DOHH2 (cell line): ENCODE measurements around the gene LRRC56.

Experiments used
- H3F3A ChIP-seq: fragments of 200-600 bp; sonication (generic), shearing (Covaris generic); 2 replicates; pipeline ENCODE4 v1.6.0; 2016; ENCODE audit warnings: antibody characterized with exemption, mild to moderate bottlenecking; ENCODE audit not compliant: control insufficient read depth, insufficient read depth
- H3K27ac ChIP-seq: fragments of 200-600 bp; sonication (generic); 2 replicates; pipeline ENCODE4 v1.5.1; 2014; ENCODE audit warnings: low read depth, mild to moderate bottlenecking, low read length, moderate library complexity
- H3K27me3 ChIP-seq: fragments of 200-600 bp; sonication (generic); 2 replicates; pipeline ENCODE4 v1.6.1; 2014; ENCODE audit warnings: mild to moderate bottlenecking, low read length, mixed read lengths; ENCODE audit not compliant: control insufficient read depth
- H3K36me3 ChIP-seq: fragments of 200-600 bp; sonication (generic); 2 replicates; pipeline ENCODE4 v1.6.1; 2014; ENCODE audit warnings: mild to moderate bottlenecking, low read length, moderate library complexity, mixed read lengths; ENCODE audit not compliant: control insufficient read depth
- H3K4me1 ChIP-seq: fragments of 200-600 bp; sonication (generic); 2 replicates; pipeline ENCODE4 v1.6.1; 2014; ENCODE audit warnings: mild to moderate bottlenecking, low read length, mixed read lengths; ENCODE audit not compliant: control insufficient read depth
- H3K4me2 ChIP-seq: fragments of 200-600 bp; sonication (generic); 2 replicates; pipeline ENCODE4 v1.6.0; 2014; ENCODE audit warnings: mild to moderate bottlenecking, low read length, moderate library complexity
- H3K4me3 ChIP-seq: fragments of 200-600 bp; sonication (generic); 2 replicates; pipeline ENCODE4 v1.5.1; 2014; ENCODE audit warnings: mild to moderate bottlenecking, low read length, mixed read lengths
- H3K79me2 ChIP-seq: fragments of 200-600 bp; sonication (generic); 2 replicates; pipeline ENCODE4 v1.6.1; 2014; ENCODE audit warnings: mild to moderate bottlenecking, low read length, mixed read lengths; ENCODE audit not compliant: control insufficient read depth
- H3K9me2 ChIP-seq: fragments of 200-600 bp; sonication (generic); replicated peaks from 2 replicates; pipeline ENCODE4 v1.6.1; 2014; ENCODE audit warnings: mild to moderate bottlenecking, low read length, mixed read lengths; ENCODE audit not compliant: control insufficient read depth
- H3K9me3 ChIP-seq: fragments of 200-600 bp; sonication (generic); 2 replicates; pipeline ENCODE4 v1.6.1; 2014; ENCODE audit warnings: antibody characterized with exemption, low read length, mixed read lengths; ENCODE audit not compliant: control insufficient read depth, insufficient read depth
- H4K20me1 ChIP-seq: fragments of 200-600 bp; sonication (generic); 2 replicates; pipeline ENCODE4 v1.6.0; 2014; ENCODE audit warnings: low read depth, mild to moderate bottlenecking, antibody characterized with exemption, low read length, moderate library complexity; ENCODE audit not compliant: control insufficient read depth, insufficient read depth
- EZH2phosphoT487 ChIP-seq: fragments of 200-600 bp; sonication (generic); IDR thresholded peaks from 2 replicates; pipeline ENCODE4 v1.6.1; 2017; ENCODE audit warnings: borderline replicate concordance, mild to moderate bottlenecking, antibody characterized with exemption, low read length, moderate library complexity, mixed read lengths
- TF ChIP-seq, protein P1 (sequence below): fragments of 200-600 bp; sonication (generic); IDR thresholded peaks from one replicate; pipeline ENCODE4 v1.5.1; 2014; ENCODE audit warnings: antibody characterized with exemption, mild to moderate bottlenecking, low read depth, low read length; ENCODE audit not compliant: poor library complexity, severe bottlenecking

The LRRC56 gene

DNA sequence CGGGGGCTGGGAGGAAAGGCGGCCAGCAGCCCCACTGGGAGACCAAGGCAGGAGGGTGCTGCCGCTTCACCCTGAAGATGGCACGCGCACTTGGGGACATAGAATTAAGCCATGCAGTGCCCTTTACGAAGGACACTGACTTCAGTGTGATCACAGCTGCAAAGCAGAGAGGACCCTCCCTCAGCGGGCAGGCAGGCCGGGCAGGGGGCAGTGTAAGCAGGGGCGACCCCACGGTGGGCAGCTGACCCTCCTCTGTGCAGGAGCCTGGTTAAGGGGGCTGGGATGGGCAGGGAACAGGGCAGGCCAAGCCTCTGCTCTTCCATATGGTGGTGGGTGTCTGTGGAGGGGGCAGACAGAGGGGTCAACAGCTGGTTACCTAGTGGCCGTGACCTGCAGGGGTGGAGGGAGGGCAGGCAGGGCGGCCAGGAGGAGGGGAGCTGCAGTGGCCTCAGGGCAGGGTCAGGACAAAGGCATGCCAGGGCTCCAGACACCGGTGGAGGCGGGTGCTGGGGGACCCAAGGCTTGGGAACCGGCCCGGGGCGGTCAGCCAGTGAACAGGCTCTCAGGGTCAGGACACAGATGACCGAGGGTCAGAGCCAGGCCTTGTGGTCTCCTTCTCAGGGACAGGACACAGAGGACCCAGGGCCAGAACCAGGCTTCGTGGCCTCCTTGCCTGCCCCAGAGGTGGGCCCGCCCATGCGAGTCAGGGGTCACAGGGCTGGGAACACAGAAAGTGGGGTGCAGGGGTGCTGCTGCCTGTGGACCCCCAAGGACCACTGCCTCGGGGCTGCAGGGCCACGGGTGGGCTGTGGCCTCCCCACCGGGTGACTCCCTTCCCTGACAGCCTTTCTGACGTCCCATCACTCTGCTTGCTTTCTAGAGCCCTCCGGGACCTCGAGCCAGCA lies 16.0 kb downstream of the LRRC56 start:
- H3K36me3 ChIP-seq = no peaks in the 10 kb centered on the region
- no peaks in the 10 kb centered on the region for H3K9me3 ChIP-seq
- peaks cover 32% of the 10 kb centered on the region for H3K27me3 ChIP-seq
- H3K4me2 ChIP-seq = no peak overlapping the region
- no peak overlapping the region for H3K27ac ChIP-seq
- H3K9me2 ChIP-seq = no peaks in the 10 kb centered on the region
- H3K4me3 ChIP-seq = no peak overlapping the region
- peaks cover 23% of the 10 kb centered on the region for H3K4me1 ChIP-seq
- no peaks in the 10 kb centered on the region for H4K20me1 ChIP-seq
- no peaks in the 10 kb centered on the region for H3K79me2 ChIP-seq
- TF ChIP-seq, protein P1, sequence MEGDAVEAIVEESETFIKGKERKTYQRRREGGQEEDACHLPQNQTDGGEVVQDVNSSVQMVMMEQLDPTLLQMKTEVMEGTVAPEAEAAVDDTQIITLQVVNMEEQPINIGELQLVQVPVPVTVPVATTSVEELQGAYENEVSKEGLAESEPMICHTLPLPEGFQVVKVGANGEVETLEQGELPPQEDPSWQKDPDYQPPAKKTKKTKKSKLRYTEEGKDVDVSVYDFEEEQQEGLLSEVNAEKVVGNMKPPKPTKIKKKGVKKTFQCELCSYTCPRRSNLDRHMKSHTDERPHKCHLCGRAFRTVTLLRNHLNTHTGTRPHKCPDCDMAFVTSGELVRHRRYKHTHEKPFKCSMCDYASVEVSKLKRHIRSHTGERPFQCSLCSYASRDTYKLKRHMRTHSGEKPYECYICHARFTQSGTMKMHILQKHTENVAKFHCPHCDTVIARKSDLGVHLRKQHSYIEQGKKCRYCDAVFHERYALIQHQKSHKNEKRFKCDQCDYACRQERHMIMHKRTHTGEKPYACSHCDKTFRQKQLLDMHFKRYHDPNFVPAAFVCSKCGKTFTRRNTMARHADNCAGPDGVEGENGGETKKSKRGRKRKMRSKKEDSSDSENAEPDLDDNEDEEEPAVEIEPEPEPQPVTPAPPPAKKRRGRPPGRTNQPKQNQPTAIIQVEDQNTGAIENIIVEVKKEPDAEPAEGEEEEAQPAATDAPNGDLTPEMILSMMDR = no peak
- TF ChIP-seq EZH2phosphoT487 = no peak
- no peaks in the 10 kb centered on the region for H3F3A ChIP-seq

DNA sequence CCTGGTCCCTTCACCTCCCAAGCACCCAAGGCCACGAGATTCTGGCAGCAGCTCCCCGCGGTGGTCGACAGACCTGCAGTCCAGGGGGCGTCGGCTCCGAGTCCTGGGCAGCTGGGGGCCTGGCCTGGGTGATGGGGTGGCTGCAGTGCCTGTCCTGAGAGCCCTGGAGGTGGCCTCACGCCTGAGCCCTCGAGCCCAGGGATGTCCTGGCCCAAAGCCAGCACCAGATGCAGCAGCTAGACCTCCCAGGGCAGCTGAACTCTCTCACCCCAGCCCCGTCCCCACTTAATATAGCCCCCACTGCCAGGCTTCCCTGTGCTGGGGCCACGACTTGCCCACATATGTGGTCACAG lies 16.6 kb downstream of the LRRC56 start:
- Histone ChIP-seq H3F3A (no peaks in the 10 kb centered on the region), H3K36me3 (no peaks in the 10 kb centered on the region), H3K79me2 (no peaks in the 10 kb centered on the region), H3K9me3 (no peaks in the 10 kb centered on the region), H3K9me2 (no peaks in the 10 kb centered on the region), H3K4me1 (peaks cover 21% of the 10 kb centered on the region), H3K27ac (no peak overlapping the region), H3K27me3 (peaks cover 32% of the 10 kb centered on the region), H3K4me2 (no peak overlapping the region), H3K4me3 (no peak overlapping the region), H4K20me1 (no peaks in the 10 kb centered on the region)
- TF ChIP-seq, protein P1 = no peak
- no peak for TF ChIP-seq EZH2phosphoT487

DNA sequence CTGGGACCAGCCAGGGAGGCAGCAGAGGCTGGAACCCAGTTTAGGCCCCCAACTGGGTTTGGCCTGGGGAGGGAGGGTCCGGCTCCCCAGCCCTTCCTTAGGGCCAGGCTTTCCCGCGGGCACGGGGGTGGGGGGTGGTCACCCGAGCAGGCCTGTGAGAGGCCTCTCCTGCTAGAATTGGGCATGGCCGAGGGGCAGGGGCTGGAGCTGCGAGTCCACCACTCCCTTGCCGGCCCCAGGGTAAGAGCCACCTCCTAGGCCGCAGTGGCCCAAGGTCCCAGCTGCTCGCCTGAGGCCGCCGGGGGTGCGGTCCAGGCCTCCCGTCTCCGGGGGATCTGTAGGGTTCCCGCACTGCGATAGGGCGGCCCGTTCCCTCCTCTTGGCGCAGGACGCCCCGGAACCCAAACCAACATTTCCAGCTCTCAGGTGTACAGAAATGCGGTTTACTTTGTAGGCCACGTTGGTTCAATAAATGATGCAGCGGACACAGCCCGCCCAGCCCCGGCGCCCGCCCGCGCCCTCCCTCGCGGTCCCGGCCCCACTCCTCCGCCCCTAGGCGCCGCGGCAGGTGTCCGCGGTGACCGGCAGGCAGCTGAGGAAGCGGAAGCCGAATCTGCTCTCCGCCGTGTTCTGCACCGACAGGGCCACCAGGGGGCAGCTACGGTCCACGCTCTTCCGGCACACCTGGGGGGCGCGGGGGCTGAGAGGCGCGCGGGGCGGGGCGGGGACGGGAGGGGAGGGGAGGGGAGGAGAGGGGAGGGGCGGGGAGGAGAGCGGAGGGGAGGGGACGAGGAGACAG lies 17.3 kb downstream of the LRRC56 start:
- H4K20me1 ChIP-seq = no peaks in the 10 kb centered on the region

More for the DNA sequence above, 17.3 kb downstream of the LRRC56 start:
- Histone ChIP-seq H3K9me3 (no peaks in the 10 kb centered on the region), H3K4me2 (peak overlapping the region; percentile 80), H3K36me3 (no peaks in the 10 kb centered on the region), H3K4me1 (peaks cover 14% of the 10 kb centered on the region), H3K4me3 (peak overlapping the region; percentile 41), H3K79me2 (no peaks in the 10 kb centered on the region), H3K9me2 (no peaks in the 10 kb centered on the region), H3K27me3 (peaks cover 32% of the 10 kb centered on the region), H3K27ac (no peak overlapping the region), H3F3A (no peaks in the 10 kb centered on the region)
- TF ChIP-seq, protein P1 = peak; percentile 59
- TF ChIP-seq EZH2phosphoT487 = no peak
